Measurements from ENCODE around the gene YPEL5. TPM values are rescaled to one million over a fixed set of nuclear protein-coding genes. Genes with fewer than 3 reads are reported as not detected.

YPEL5 gene
- total and polyA plus RNA-seq, 2 donors (not counting 1 experiment from before 2014, with no cell fraction given): 94.7 to 159 TPM

DNA sequence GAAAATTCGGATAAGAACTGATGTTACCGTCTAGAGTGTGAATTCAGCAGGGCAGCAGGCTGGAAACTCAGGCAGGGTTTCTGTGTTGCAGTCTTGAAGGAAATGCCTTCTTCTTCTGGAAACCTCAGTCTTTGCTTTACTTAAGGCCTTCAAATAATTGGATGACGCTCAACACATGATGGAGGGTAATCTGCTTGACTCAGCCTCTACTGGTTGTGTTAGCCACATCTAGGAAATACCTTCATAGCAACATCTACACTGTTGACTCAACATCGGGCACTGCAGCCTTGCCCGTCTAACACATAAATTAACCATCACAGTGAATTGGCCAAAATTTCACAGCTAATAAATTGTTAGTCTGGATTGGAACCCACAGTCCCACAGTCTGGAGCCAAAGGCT is 37.2 kb downstream of the YPEL5 start:
- no peaks in the 10 kb centered on the region for H3K9me3 ChIP-seq (ENCODE audit: control insufficient read depth, insufficient read depth, low read depth, low read length)
- H3K4me2 ChIP-seq (ENCODE audit: extremely low read depth, insufficient read depth, low read length): no peak overlapping the region
- H3K4me1 ChIP-seq (ENCODE audit: control insufficient read depth, extremely low read depth, insufficient read depth, low read length): no peaks in the 10 kb centered on the region
- DNase-seq (ENCODE audit: low read depth in 2 of 2): no peak
- no peak overlapping the region for H3K4me3 ChIP-seq (replicated peaks in 1 of 4; ENCODE audit: control extremely low read depth in 1 of 4, insufficient read depth in 1 of 4, low read depth in 3 of 4, low read length in 4 of 4)
- peaks cover 10% of the 10 kb centered on the region for H3K27me3 ChIP-seq (ENCODE audit: control insufficient read depth, insufficient read depth, low read length)
- TF ChIP-seq CTCF (conservative IDR thresholded peaks at IDR 0.05 in 1 of 2, IDR thresholded peaks at IDR 0.05 in 1 of 2; ENCODE audit: low read depth in 1 of 2, low read length in 2 of 2): no peak
- no peak for TF ChIP-seq EZH2 (IDR thresholded peaks at IDR 0.05; ENCODE audit: low read length, missing control alignments)
- H3K9ac ChIP-seq (ENCODE audit: insufficient read depth, low read length): no peak overlapping the region
- no peak overlapping the region for H3K27ac ChIP-seq (ENCODE audit: insufficient read depth, low read length)
- no peaks in the 10 kb centered on the region for H4K20me1 ChIP-seq (ENCODE audit: control insufficient read depth, extremely low read depth, insufficient read depth, low read length)
- H3K36me3 ChIP-seq (ENCODE audit: control insufficient read depth, insufficient read depth, low read length): no peaks in the 10 kb centered on the region
- no peak overlapping the region for H2AFZ ChIP-seq (ENCODE audit: low read length)
- no peaks in the 10 kb centered on the region for H3K79me2 ChIP-seq (ENCODE audit: control insufficient read depth, insufficient read depth, low read length)

- Histone ChIP-seq H3K4me1 (ENCODE audit: control insufficient read depth, extremely low read depth, insufficient read depth, low read length) (no peaks in the 10 kb centered on the region), H4K20me1 (ENCODE audit: control insufficient read depth, extremely low read depth, insufficient read depth, low read length) (no peaks in the 10 kb centered on the region), H3K27me3 (ENCODE audit: control insufficient read depth, insufficient read depth, low read length) (peaks cover 6% of the 10 kb centered on the region), H3K36me3 (ENCODE audit: control insufficient read depth, insufficient read depth, low read length) (no peaks in the 10 kb centered on the region), H2AFZ (ENCODE audit: low read length) (no peak overlapping the region), H3K9ac (ENCODE audit: insufficient read depth, low read length) (no peak overlapping the region), H3K79me2 (ENCODE audit: control insufficient read depth, insufficient read depth, low read length) (no peaks in the 10 kb centered on the region), H3K9me3 (ENCODE audit: control insufficient read depth, insufficient read depth, low read depth, low read length) (no peaks in the 10 kb centered on the region), H3K27ac (ENCODE audit: insufficient read depth, low read length) (no peak overlapping the region), H3K4me2 (ENCODE audit: extremely low read depth, insufficient read depth, low read length) (no peak overlapping the region), H3K4me3 (replicated peaks in 1 of 4; ENCODE audit: control extremely low read depth in 1 of 4, insufficient read depth in 1 of 4, low read depth in 3 of 4, low read length in 4 of 4) (no peak overlapping the region)
- TF ChIP-seq CTCF (conservative IDR thresholded peaks at IDR 0.05 in 1 of 2, IDR thresholded peaks at IDR 0.05 in 1 of 2; ENCODE audit: low read depth in 1 of 2, low read length in 2 of 2) (no peak), EZH2 (IDR thresholded peaks at IDR 0.05; ENCODE audit: low read length, missing control alignments) (no peak)
- peak in 1 of 2 donors; percentile 93 for DNase-seq (ENCODE audit: low read depth in 2 of 2)
Observed at GRCh38 chr2:30185178-30185577, 38.4 kb downstream of the YPEL5 start.

DNA sequence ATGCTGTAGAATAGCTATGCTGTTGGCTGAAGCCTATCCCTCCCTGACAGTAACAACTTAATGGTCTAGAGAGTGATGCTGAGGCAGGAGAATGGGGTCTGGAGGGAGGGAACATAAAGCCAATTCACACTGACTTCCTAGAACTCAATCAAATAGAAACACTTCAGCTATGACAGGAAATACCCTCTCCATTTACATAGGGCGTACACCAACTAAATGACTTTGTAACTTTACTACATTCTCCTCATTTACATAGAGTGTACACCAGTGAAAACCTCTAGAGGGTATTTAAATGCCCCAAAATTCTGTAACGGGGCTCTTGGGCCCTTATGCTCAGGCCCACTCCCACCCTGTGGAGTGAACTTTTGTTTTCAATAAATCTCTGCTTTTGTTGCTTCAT is 41.5 kb downstream of the YPEL5 start:
- no peak overlapping the region for H3K4me3 ChIP-seq (replicated peaks in 1 of 4; ENCODE audit: control extremely low read depth in 1 of 4, insufficient read depth in 1 of 4, low read depth in 3 of 4, low read length in 4 of 4)
- no peaks in the 10 kb centered on the region for H3K9me3 ChIP-seq (ENCODE audit: control insufficient read depth, insufficient read depth, low read depth, low read length)
- DNase-seq (ENCODE audit: low read depth in 2 of 2): no peak
- no peak overlapping the region for H3K4me2 ChIP-seq (ENCODE audit: extremely low read depth, insufficient read depth, low read length)
- H3K4me1 ChIP-seq (ENCODE audit: control insufficient read depth, extremely low read depth, insufficient read depth, low read length): no peaks in the 10 kb centered on the region
- no peaks in the 10 kb centered on the region for H3K36me3 ChIP-seq (ENCODE audit: control insufficient read depth, insufficient read depth, low read length)
- no peaks in the 10 kb centered on the region for H3K79me2 ChIP-seq (ENCODE audit: control insufficient read depth, insufficient read depth, low read length)
- no peaks in the 10 kb centered on the region for H4K20me1 ChIP-seq (ENCODE audit: control insufficient read depth, extremely low read depth, insufficient read depth, low read length)
- peaks cover 9% of the 10 kb centered on the region for H3K27me3 ChIP-seq (ENCODE audit: control insufficient read depth, insufficient read depth, low read length)
- no peak overlapping the region for H3K27ac ChIP-seq (ENCODE audit: insufficient read depth, low read length)
- TF ChIP-seq EZH2 (IDR thresholded peaks at IDR 0.05; ENCODE audit: low read length, missing control alignments): no peak
- TF ChIP-seq CTCF (conservative IDR thresholded peaks at IDR 0.05 in 1 of 2, IDR thresholded peaks at IDR 0.05 in 1 of 2; ENCODE audit: low read depth in 1 of 2, low read length in 2 of 2): no peak
- no peak overlapping the region for H2AFZ ChIP-seq (ENCODE audit: low read length)
- H3K9ac ChIP-seq (ENCODE audit: insufficient read depth, low read length): no peak overlapping the region

All from fibroblast of lung (primary cell).